A549 (cell line): ENCODE data around the gene NDUFC2. TPM values are rescaled to one million over a fixed set of nuclear protein-coding genes. Genes with fewer than 3 reads are reported as not detected.
A peak's percentile ranks its signal among the peaks of the same experiment; 100 is the strongest.

Experiments used
- ATAC-seq, 2 experiments: fragments of 200-7000 bp in 1 of 2; fragments of >200 bp in 1 of 2; cut with Nextera tagmentation in 1 of 2; cut with Tn5 transposase in 1 of 2; 3 replicates each; pipeline versions ENCODE4 v1.8.0 to v1.9.1; 2018 to 2020; ENCODE audit warnings: mild to moderate bottlenecking in 1 of 2, moderate library complexity in 1 of 2
- CTCF ChIA-PET: fragments of 300-600 bp; sonication (Branson Sonifier 250); formaldehyde crosslinking; extraction: SDS; loops from one replicate; lab custom pipeline; 2021; ENCODE audit warnings: antibody characterized with exemption, inconsistent platforms; lab: Yijun Ruan, JAX
- POLR2A ChIA-PET: fragments of 350-600 bp; formaldehyde crosslinking; extraction: SDS; loops from one replicate; lab custom pipeline; 2021; ENCODE audit warnings: antibody characterized with exemption, inconsistent platforms; lab: Yijun Ruan, JAX
- DNase-seq, 2 experiments: peaks; one replicate each; pipeline versions ENCODE4 v3.0.0 to v3.0.0-alpha.2; 2011 to 2016; ENCODE audit warnings: low read depth in 1 of 2, low spot score in 1 of 2
- FAIRE-seq: peaks from 2 replicates; lab custom pipeline; 2011; peaks lifted over from hg19 to GRCh38; lab: Jason Lieb, UNC
- H3K27ac ChIP-seq, 2 experiments: fragments of >200 bp; sonication (Bioruptor Twin); formaldehyde crosslinking; 3 replicates each; pipeline ENCODE4 v1.5.1; 2016 to 2017
- H3K4me1 ChIP-seq: fragments of >200 bp; sonication (Bioruptor Twin); formaldehyde crosslinking; 3 replicates; pipeline ENCODE4 v1.6.1; 2016
- H3K4me2 ChIP-seq: fragments of >200 bp; sonication (Bioruptor Twin); formaldehyde crosslinking; 3 replicates; pipeline ENCODE4 v1.6.1; 2016
- H3K4me3 ChIP-seq: fragments of >200 bp; sonication (Bioruptor Twin); formaldehyde crosslinking; 3 replicates; pipeline ENCODE4 v1.5.1; 2016
- H3K9me3 ChIP-seq: fragments of >200 bp; sonication (Bioruptor Twin); formaldehyde crosslinking; 3 replicates; pipeline ENCODE4 v1.6.1; 2016
- BHLHE40 ChIP-seq: IDR thresholded peaks from 2 replicates; pipeline ENCODE4 v1.6.1; 2012; ENCODE audit warnings: low read depth, low read length, inconsistent platforms
- CBX2 ChIP-seq: fragments of 200-600 bp; sonication (generic); IDR thresholded peaks from 2 replicates; pipeline ENCODE4 v1.6.1; 2016; ENCODE audit warnings: low read depth, mild to moderate bottlenecking, borderline replicate concordance
- E2F6 ChIP-seq: IDR thresholded peaks from 2 replicates; pipeline ENCODE4 v1.6.1; 2012; ENCODE audit warnings: low read depth, borderline replicate concordance
- EHF ChIP-seq: fragments of 250-450 bp; sonication (Bioruptor Pico); IDR thresholded peaks from 2 replicates; pipeline ENCODE4 v1.5.0; 2020; ENCODE audit warnings: mild to moderate bottlenecking
- HMGXB4 ChIP-seq: fragments of 250-450 bp; sonication (Bioruptor Pico); IDR thresholded peaks from 2 replicates; pipeline ENCODE4 v1.5.0; 2021; ENCODE audit warnings: mild to moderate bottlenecking, moderate library complexity, borderline replicate concordance
- JUNB ChIP-seq: fragments of >200 bp; sonication (Bioruptor Twin); formaldehyde crosslinking; IDR thresholded peaks from 2 replicates; pipeline ENCODE4 v1.6.1; 2016
- KDM1A ChIP-seq: fragments of 200-600 bp; sonication (generic); IDR thresholded peaks from 2 replicates; pipeline ENCODE4 v1.6.1; 2016; ENCODE audit warnings: low read depth, mild to moderate bottlenecking
- MAX ChIP-seq: IDR thresholded peaks from 2 replicates; pipeline ENCODE4 v1.6.1; 2012
- MAZ ChIP-seq: fragments of 150-350 bp; IDR thresholded peaks from 2 replicates; pipeline ENCODE4 v1.6.1; 2014; ENCODE audit warnings: antibody characterized with exemption, low read depth, low read length, borderline replicate concordance
- PBX3 ChIP-seq: IDR thresholded peaks from 2 replicates; pipeline ENCODE4 v1.6.1; 2012
- RNF2 ChIP-seq: fragments of 200-600 bp; sonication (generic); IDR thresholded peaks from 2 replicates; pipeline ENCODE4 v1.6.1; 2016; ENCODE audit warnings: low read depth, mild to moderate bottlenecking, antibody characterized with exemption, moderate library complexity, borderline replicate concordance
- SREBF2 ChIP-seq: fragments of 450-650 bp; IDR thresholded peaks from 2 replicates; pipeline ENCODE4 v1.6.1; 2014; ENCODE audit warnings: mild to moderate bottlenecking, moderate library complexity
- ZNF302 ChIP-seq: fragments of 250-450 bp; sonication (Bioruptor Pico); IDR thresholded peaks from 2 replicates; pipeline ENCODE4 v1.9.0; 2021; ENCODE audit warnings: inconsistent platforms, mild to moderate bottlenecking, moderate library complexity
- WGBS: methylation state at CpG from one replicate; pipeline ENCODE4 v1.1.6; 2017; ENCODE audit errors: missing lambda C conversion rate; 5-methylcytosine and 5-hydroxymethylcytosine counted together
- polyA plus RNA-seq, 4 experiments: library from polyadenylated mRNA; depleted of rRNA in 3 of 4; stranded (reverse); fragments of >200 nt; fragmentation: RNase III in 1 of 4; extraction: RNeasy Plus Mini Kit Qiagen cat#74134 plus additional on column Dnase treatment in 1 of 4; gene quantifications; 2 replicates in 3 of 4; 3 replicates in 1 of 4; pipeline ENCODE4 v1.2.3, GENCODE V29; 2011 to 2017

NDUFC2 gene
- polyA plus RNA-seq, 2 of the 4 experiments (the other 2 are of a cell fraction): 148 to 277 TPM

- CTCF ChIA-PET: no interaction called here
- FAIRE-seq: no peak
- POLR2A ChIA-PET: no interaction called here
Observed at GRCh38 chr11:78023426-78023825, 56.2 kb downstream of the NDUFC2 start.

GRCh38 chr11:78022397-78023396, 57.0 kb downstream of the NDUFC2 start, which contains the start of gene KCTD14:
TSS of gene KCTD14 (minus strand) at chr11:78023276. CDS start at chr11:78023249, 27 bp downstream.
- ChIA-PET POLR2A (no interaction called here), CTCF (interaction anchor here (3.4 kb wide), 1 partner anchor 24 kb away, joined by 21 read pairs; no protein-coding TSS in a partner anchor)
- ATAC-seq (peak; percentile 67 to 82), FAIRE-seq (no peak), DNase-seq (no peak)
- peak within 1 kb of the TSS; percentile 47 for H3K4me2 ChIP-seq
- H3K27ac ChIP-seq: peak within 1 kb of the TSS; percentile 29 to 75; a peak in 4 of 6 replicates
- TF ChIP-seq MAX (0 out of 2 replicates have a peak, but pooled peaks have one; percentile 28), HMGXB4 (CRISPR knock-in tag) (no peak)
- H3K9me3 ChIP-seq: no peaks in the 10 kb centered on the region
- H3K4me3 ChIP-seq: peak within 1 kb of the TSS; percentile 37
- peaks cover 10% of the 10 kb centered on the region for H3K4me1 ChIP-seq
- WGBS: 56% methylated on average over 37 of the region's 37 CpGs

More at GRCh38 chr11:78023426-78023825, 56.2 kb downstream of the NDUFC2 start:
- no peak overlapping the region; the same call in 1 of the 3 replicates for H3K4me3 ChIP-seq
- peak overlapping the region; percentile 29 to 75; a peak in 2 of 6 replicates for H3K27ac ChIP-seq
- H3K9me3 ChIP-seq: no peaks in the 10 kb centered on the region
- peak overlapping the region; percentile 47 for H3K4me2 ChIP-seq
- 85% methylated on average over 7 of the region's 7 CpGs for WGBS
- DNase-seq (no peak), ATAC-seq (peak in 1 of 2 experiments; percentile 41; a peak in 3 of 6 replicates)
- peaks cover 14% of the 10 kb centered on the region for H3K4me1 ChIP-seq
- TF ChIP-seq RNF2 (no peak), JUNB (no peak), MAZ (no peak)

- TF ChIP-seq CBX2 (no peak), PBX3 (no peak), BHLHE40 (no peak), KDM1A (no peak), ZNF302 (CRISPR knock-in tag) (no peak), SREBF2 (no peak), EHF (no peak), E2F6 (no peak)
- Histone ChIP-seq H3K4me1 (peaks cover 10% of the 10 kb centered on the region), H3K9me3 (no peaks in the 10 kb centered on the region), H3K27ac (no peak overlapping the region), H3K4me2 (no peak overlapping the region), H3K4me3 (no peak overlapping the region)
- FAIRE-seq (no peak), ATAC-seq (no peak), DNase-seq (no peak)
- ChIA-PET CTCF (interaction anchor here (0.9 to 3.4 kb wide), 2 partner anchors 15 to 25 kb away, joined by 4 to 21 read pairs; no protein-coding TSS in a partner anchor), POLR2A (interaction anchor here (0.6 kb wide), 1 partner anchor 432 kb away, joined by 5 read pairs; the partner anchor contains the start of gene AQP11)
- WGBS: 89% methylated on average over 6 of the region's 6 CpGs
Observed at GRCh38 chr11:78021611-78022010, 58.1 kb downstream of the NDUFC2 start.
